LHCN-M2 (cell line): ENCODE measurements around the gene SOX8. TPM values are rescaled to one million over a fixed set of nuclear protein-coding genes. Genes with fewer than 3 reads are reported as not detected.
A peak's percentile ranks its signal among the peaks of the same experiment; 100 is the strongest.
"Not testable (repeated sequence)": the region's sequence is repeated elsewhere in the genome, so short reads cannot be mapped to it uniquely, and the experiment has no call there.

Source experiments
- DNase-seq: peaks from one replicate; pipeline ENCODE4 v3.0.0-alpha.2; 2012; ENCODE audit warnings: low read depth
- total RNA-seq: library from RNA; depleted of rRNA; stranded (reverse); fragments of >200 nt; gene quantifications from 2 replicates; pipeline ENCODE4 v1.2.3, GENCODE V29; 2014; rRNA removed

SOX8 gene
- total RNA-seq, 1 experiment from 2014 or later: 23.1 TPM

- not testable (repeated sequence) for DNase-seq
Measured at GRCh38 chr16:1025183-1025809, 43.7 kb downstream of the SOX8 start.

- DNase-seq: no peak
Measured at GRCh38 chr16:1026057-1026783, 44.6 kb downstream of the SOX8 start.

GRCh38 chr16:1026784-1027500, 45.4 kb downstream of the SOX8 start:
- peak; percentile 62 for DNase-seq

GRCh38 chr16:1027501-1027815, 45.9 kb downstream of the SOX8 start:
- DNase-seq: no peak

GRCh38 chr16:1028056-1028455, 46.5 kb downstream of the SOX8 start:
- DNase-seq: no peak

- DNase-seq: no peak
Measured at GRCh38 chr16:1028524-1029258, 47.1 kb downstream of the SOX8 start.

- no peak for DNase-seq
Measured at GRCh38 chr16:1029259-1029545, 47.6 kb downstream of the SOX8 start.

- DNase-seq: no peak
Measured at GRCh38 chr16:1030473-1030901, 48.9 kb downstream of the SOX8 start.

- DNase-seq: no peak
Measured at GRCh38 chr16:1031666-1032065, 50.1 kb downstream of the SOX8 start.

GRCh38 chr16:1032607-1033006, 51.0 kb downstream of the SOX8 start:
- no peak for DNase-seq

GRCh38 chr16:1033128-1033679, 51.6 kb downstream of the SOX8 start:
- DNase-seq: no peak

GRCh38 chr16:1034230-1035065, 52.9 kb downstream of the SOX8 start:
- no peak for DNase-seq

- DNase-seq: no peak
Measured at GRCh38 chr16:1035066-1035415, 53.5 kb downstream of the SOX8 start.

- DNase-seq: no peak
Measured at GRCh38 chr16:1036166-1036565, 54.6 kb downstream of the SOX8 start.

Other genes starting within 250 kb of the SOX8 start
- gene CIAO3, start 240.8 kb upstream of the SOX8 start, total RNA-seq: 29.0 and 31.9 TPM in 2 replicates
- gene MSLN, start 221.0 kb upstream of the SOX8 start, total RNA-seq: not detected in 2 replicates
- gene RPUSD1, start 193.4 kb upstream of the SOX8 start, total RNA-seq: 46.0 and 56.6 TPM in 2 replicates
- gene CHTF18, start 193.2 kb upstream of the SOX8 start, total RNA-seq: 39.2 and 51.2 TPM in 2 replicates
- gene GNG13, start 181.0 kb upstream of the SOX8 start, total RNA-seq: not detected in 2 replicates
- gene LMF1, start 10.8 kb upstream of the SOX8 start, total RNA-seq: 21.1 and 29.9 TPM in 2 replicates
- gene SSTR5, start 91.0 kb downstream of the SOX8 start, total RNA-seq: 0.64 and 0.98 TPM in 2 replicates
- not detected in 2 replicates for gene C1QTNF8, start 114.5 kb downstream of the SOX8 start, total RNA-seq
- not detected in 2 replicates for gene CACNA1H, start 171.3 kb downstream of the SOX8 start, total RNA-seq
- not detected in 2 replicates for gene TPSG1, start 243.5 kb downstream of the SOX8 start, total RNA-seq
- gene TPSB2, start 248.4 kb downstream of the SOX8 start, total RNA-seq: not detected in 2 replicates